GM21360 (cell line): ENCODE results near the gene PLEKHH3.
"Not testable (repeated sequence)": the region's sequence is repeated elsewhere in the genome, so short reads cannot be mapped to it uniquely, and the experiment has no call there.

Experiments
- ATAC-seq: cut with Tn5 transposase; IDR thresholded peaks from one replicate; pipeline ENCODE4 v1.9.1; 2021; ENCODE audit warnings: mild to moderate bottlenecking, moderate library complexity; ENCODE audit not compliant: unreplicated experiment

Gene PLEKHH3

GRCh38 chr17:42632949-42633444 lies 43.8 kb downstream of the PLEKHH3 start:
- ATAC-seq = no peak

GRCh38 chr17:42629411-42630009 lies 47.3 kb downstream of the PLEKHH3 start:
- ATAC-seq = no peak

- ATAC-seq = not testable (repeated sequence)
Measured at GRCh38 chr17:42627032-42627764, 49.6 kb downstream of the PLEKHH3 start.

GRCh38 chr17:42623732-42624596 lies 52.8 kb downstream of the PLEKHH3 start:
- no peak for ATAC-seq

GRCh38 chr17:42623271-42623670 lies 53.5 kb downstream of the PLEKHH3 start:
- no peak for ATAC-seq

GRCh38 chr17:42621987-42622386 lies 54.8 kb downstream of the PLEKHH3 start:
- not testable (repeated sequence) for ATAC-seq

GRCh38 chr17:42618442-42619150 lies 58.2 kb downstream of the PLEKHH3 start:
- peak; percentile 58 for ATAC-seq

- ATAC-seq = no peak
Measured at GRCh38 chr17:42617956-42618431, 58.8 kb downstream of the PLEKHH3 start.
